C1 segment of cervical spinal cord (tissue), 14 donors: ENCODE data around the gene TOM1L1.
A peak's percentile ranks its signal among the peaks of the same experiment; 100 is the strongest.

Experiments
- DNase-seq, 14 donors: peaks; one replicate each; lab custom pipeline; 2025; lab: John Stamatoyannopoulos, UW

Gene TOM1L1

GRCh38 chr17:54945231-54945630 is 44.6 kb downstream of the TOM1L1 start:
- no peak for DNase-seq

- DNase-seq: no peak
Observed at GRCh38 chr17:54945671-54946070, 45.0 kb downstream of the TOM1L1 start.

- no peak for DNase-seq
Observed at GRCh38 chr17:54947396-54947795, 46.7 kb downstream of the TOM1L1 start.

GRCh38 chr17:54948380-54948779 is 47.7 kb downstream of the TOM1L1 start:
- DNase-seq: no peak

- no peak for DNase-seq
Observed at GRCh38 chr17:54950116-54950515, 49.5 kb downstream of the TOM1L1 start.

- DNase-seq: no peak
Observed at GRCh38 chr17:54951286-54951685, 50.6 kb downstream of the TOM1L1 start.

GRCh38 chr17:54956791-54957190 is 56.1 kb downstream of the TOM1L1 start:
- DNase-seq: no peak

GRCh38 chr17:54967621-54968261 is 67.1 kb downstream of the TOM1L1 start:
- DNase-seq: peak in 1 of 14 donors; percentile 1

GRCh38 chr17:54968262-54968987 is 67.8 kb downstream of the TOM1L1 start, which contains the start of the genes COX11 and STXBP4:
COX11 (minus strand) TSS chr17:54968654; CDS start chr17:54968646, 8 bp downstream.
STXBP4 (plus strand) TSS chr17:54968765; CDS start chr17:54986220, 17,455 bp downstream.
- peak; percentile 65 to 94 (median 88) for DNase-seq

GRCh38 chr17:54968988-54969332 is 68.3 kb downstream of the TOM1L1 start:
- DNase-seq: peak in 6 of 14 donors; percentile 57 to 73 (median 65)

- no peak for DNase-seq
Observed at GRCh38 chr17:54969658-54970572, 69.3 kb downstream of the TOM1L1 start.

- no peak for DNase-seq
Observed at GRCh38 chr17:54971147-54971546, 70.5 kb downstream of the TOM1L1 start.

- no peak for DNase-seq
Observed at GRCh38 chr17:54971901-54972300, 71.2 kb downstream of the TOM1L1 start.

GRCh38 chr17:54972406-54973138 is 71.9 kb downstream of the TOM1L1 start:
- DNase-seq: no peak

- no peak for DNase-seq
Observed at GRCh38 chr17:54974759-54975158, 74.1 kb downstream of the TOM1L1 start.

- no peak for DNase-seq
Observed at GRCh38 chr17:54976316-54976715, 75.7 kb downstream of the TOM1L1 start.

- DNase-seq: no peak
Observed at GRCh38 chr17:54977744-54978143, 77.1 kb downstream of the TOM1L1 start.

- no peak for DNase-seq
Observed at GRCh38 chr17:54979657-54980056, 79.0 kb downstream of the TOM1L1 start.

- DNase-seq: no peak
Observed at GRCh38 chr17:54980375-54980774, 79.7 kb downstream of the TOM1L1 start.

- no peak for DNase-seq
Observed at GRCh38 chr17:54982399-54982798, 81.7 kb downstream of the TOM1L1 start.

- no peak for DNase-seq
Observed at GRCh38 chr17:54983260-54983659, 82.6 kb downstream of the TOM1L1 start.
